Trophoblast cell (in vitro differentiated cells and primary cell): ENCODE results near the gene OPCML.

Source experiments
- DNase-seq, 2 donors: peaks; one replicate each; pipeline ENCODE4 v3.0.0-alpha.2; 2016
- H2AFZ ChIP-seq: 2 replicates; pipeline ENCODE4 v1.6.1; 2013; ENCODE audit warnings: low read length, moderate library complexity, mild to moderate bottlenecking; ENCODE audit not compliant: insufficient read depth, poor library complexity
- H2AK5ac ChIP-seq: 2 replicates; pipeline ENCODE4 v1.6.1; 2013; ENCODE audit warnings: mild to moderate bottlenecking, low read length
- H2BK120ac ChIP-seq: 2 replicates; pipeline ENCODE4 v1.6.1; 2013; ENCODE audit warnings: low read length, mild to moderate bottlenecking, moderate library complexity; ENCODE audit not compliant: insufficient read depth, poor library complexity
- H2BK12ac ChIP-seq: 2 replicates; pipeline ENCODE4 v1.6.1; 2013; ENCODE audit warnings: mild to moderate bottlenecking, low read length, moderate library complexity
- H2BK5ac ChIP-seq: 2 replicates; pipeline ENCODE4 v1.6.1; 2013; ENCODE audit warnings: low read length, low read depth, moderate library complexity, mild to moderate bottlenecking; ENCODE audit not compliant: poor library complexity
- H3K14ac ChIP-seq: 2 replicates; pipeline ENCODE4 v1.6.1; 2013; ENCODE audit warnings: mild to moderate bottlenecking, low read length
- H3K18ac ChIP-seq: 2 replicates; pipeline ENCODE4 v1.6.1; 2013; ENCODE audit warnings: mild to moderate bottlenecking, low read length
- H3K23ac ChIP-seq: 2 replicates; pipeline ENCODE4 v1.6.1; 2013; ENCODE audit warnings: low read length
- H3K27ac ChIP-seq: 2 replicates; pipeline ENCODE4 v1.5.1; 2013; ENCODE audit warnings: low read depth, mild to moderate bottlenecking, inconsistent platforms, low read length, moderate library complexity
- H3K27me3 ChIP-seq: 2 replicates; pipeline ENCODE4 v1.6.1; 2013; ENCODE audit warnings: inconsistent platforms, mild to moderate bottlenecking, low read length, moderate library complexity; ENCODE audit not compliant: insufficient read depth
- H3K36me3 ChIP-seq, 2 experiments: 1 replicate in 1 of 2; 2 replicates in 1 of 2; pipeline ENCODE4 v1.6.1; 2013; ENCODE audit warnings: low read length in 2 of 2, mild to moderate bottlenecking in 2 of 2, moderate library complexity in 1 of 2; ENCODE audit not compliant: insufficient read depth in 2 of 2, control insufficient read depth in 1 of 2
- H3K4ac ChIP-seq: 2 replicates; pipeline ENCODE4 v1.6.1; 2013; ENCODE audit warnings: low read depth, mild to moderate bottlenecking, low read length, moderate library complexity
- H3K4me1 ChIP-seq, 2 experiments: 1 replicate in 1 of 2; 2 replicates in 1 of 2; pipeline ENCODE4 v1.6.1; 2013; ENCODE audit warnings: low read length in 2 of 2, mild to moderate bottlenecking in 2 of 2, moderate library complexity in 1 of 2; ENCODE audit not compliant: insufficient read depth in 2 of 2, control insufficient read depth in 1 of 2
- H3K4me2 ChIP-seq: 2 replicates; pipeline ENCODE4 v1.6.1; 2013; ENCODE audit warnings: inconsistent platforms, mild to moderate bottlenecking, low read length, moderate library complexity
- H3K4me3 ChIP-seq: 2 replicates; pipeline ENCODE4 v1.5.1; 2013; ENCODE audit warnings: mild to moderate bottlenecking, low read depth, low read length, inconsistent platforms
- H3K79me1 ChIP-seq: one replicate; pipeline ENCODE4 v1.6.1; 2013; ENCODE audit warnings: low read length
- H3K79me2 ChIP-seq: 2 replicates; pipeline ENCODE4 v1.6.1; 2013; ENCODE audit warnings: low read length, mild to moderate bottlenecking; ENCODE audit not compliant: control insufficient read depth, insufficient read depth, poor library complexity
- H3K9ac ChIP-seq: 2 replicates; pipeline ENCODE4 v1.6.1; 2013; ENCODE audit warnings: mild to moderate bottlenecking, low read length
- H3K9me3 ChIP-seq: 2 replicates; pipeline ENCODE4 v1.6.1; 2013; ENCODE audit warnings: low read depth, mild to moderate bottlenecking, control low read depth, inconsistent platforms, low read length; ENCODE audit not compliant: insufficient read depth
- H4K12ac ChIP-seq: 2 replicates; pipeline ENCODE4 v1.6.1; 2013; ENCODE audit warnings: low read depth, mild to moderate bottlenecking, low read length, moderate library complexity
- H4K8ac ChIP-seq: 2 replicates; pipeline ENCODE4 v1.6.1; 2013; ENCODE audit warnings: low read depth, mild to moderate bottlenecking, low read length, moderate library complexity
- H4K91ac ChIP-seq: one replicate; pipeline ENCODE4 v1.6.1; 2013; ENCODE audit warnings: low read depth, mild to moderate bottlenecking, low read length, moderate library complexity
- WGBS: extraction: QIAGEN DNeasy Blood & Tissue Kit; methylation state at CpG from one replicate; pipeline ENCODE4 v1.1.7; 2013; ENCODE audit warnings: missing lambda C conversion rate; ENCODE audit not compliant: insufficient read length, insufficient coverage; ENCODE audit errors: extremely low coverage; 5-methylcytosine and 5-hydroxymethylcytosine counted together

Gene OPCML

GRCh38 chr11:132643239-132643638 lies 889.1 kb downstream of the OPCML start:
- Histone ChIP-seq H4K8ac (no peak overlapping the region), H3K9me3 (no peaks in the 10 kb centered on the region), H3K79me2 (no peaks in the 10 kb centered on the region), H3K18ac (no peak overlapping the region), H3K4me2 (no peak overlapping the region), H3K4me3 (no peak overlapping the region), H3K4me1 (no peaks in the 10 kb centered on the region), H3K23ac (no peak overlapping the region), H3K36me3 (no peaks in the 10 kb centered on the region), H3K27me3 (no peaks in the 10 kb centered on the region), H2BK5ac (no peak overlapping the region), H3K9ac (no peak overlapping the region), H2AFZ (no peak overlapping the region), H4K12ac (no peak overlapping the region), H3K27ac (no peak overlapping the region), H4K91ac (no peak overlapping the region), H3K14ac (no peak overlapping the region), H2BK120ac (no peak overlapping the region), H3K79me1 (no peaks in the 10 kb centered on the region), H2AK5ac (no peak overlapping the region), H3K4ac (no peak overlapping the region), H2BK12ac (no peak overlapping the region)
- no peak for DNase-seq
- WGBS = no CpG with 5 or more reads among the region's 9 CpGs

GRCh38 chr11:132640952-132641351 lies 891.3 kb downstream of the OPCML start:
- no peak overlapping the region for H3K4me3 ChIP-seq
- no peaks in the 10 kb centered on the region for H3K36me3 ChIP-seq
- WGBS = no CpG with 5 or more reads among the region's 3 CpGs

GRCh38 chr11:132639986-132640385 lies 892.3 kb downstream of the OPCML start:
- no peaks in the 10 kb centered on the region for H3K27me3 ChIP-seq
- H3K18ac ChIP-seq = no peak overlapping the region
- no peak overlapping the region for H2BK5ac ChIP-seq

More at GRCh38 chr11:132640952-132641351, 891.3 kb downstream of the OPCML start:
- Histone ChIP-seq H3K4me1 (no peaks in the 10 kb centered on the region), H2BK12ac (no peak overlapping the region), H3K79me1 (no peaks in the 10 kb centered on the region), H3K4me2 (no peak overlapping the region), H3K4ac (no peak overlapping the region), H2BK120ac (no peak overlapping the region), H3K79me2 (no peaks in the 10 kb centered on the region), H4K91ac (no peak overlapping the region), H2AFZ (no peak overlapping the region), H3K27ac (no peak overlapping the region), H3K23ac (no peak overlapping the region), H3K14ac (no peak overlapping the region), H3K9ac (no peak overlapping the region), H4K8ac (no peak overlapping the region), H3K18ac (no peak overlapping the region), H2AK5ac (no peak overlapping the region), H4K12ac (no peak overlapping the region), H3K27me3 (no peaks in the 10 kb centered on the region), H3K9me3 (no peaks in the 10 kb centered on the region), H2BK5ac (no peak overlapping the region)
- no peak for DNase-seq

GRCh38 chr11:132639403-132639802 lies 892.9 kb downstream of the OPCML start:
- no peak overlapping the region for H3K4ac ChIP-seq
- H2BK120ac ChIP-seq = no peak overlapping the region
- H3K79me1 ChIP-seq = no peaks in the 10 kb centered on the region
- no peaks in the 10 kb centered on the region for H3K9me3 ChIP-seq
- H4K8ac ChIP-seq = no peak overlapping the region
- no peak overlapping the region for H2AK5ac ChIP-seq
- no peak overlapping the region for H3K9ac ChIP-seq
- no peak overlapping the region for H3K23ac ChIP-seq
- H3K4me2 ChIP-seq = no peak overlapping the region
- no CpG with 5 or more reads among the region's 3 CpGs for WGBS
- no peak overlapping the region for H3K4me3 ChIP-seq
- H4K12ac ChIP-seq = no peak overlapping the region
- H3K27ac ChIP-seq = no peak overlapping the region
- no peak overlapping the region for H3K18ac ChIP-seq
- no peak overlapping the region for H2BK5ac ChIP-seq
- H2BK12ac ChIP-seq = no peak overlapping the region
- DNase-seq = no peak
- no peak overlapping the region for H2AFZ ChIP-seq
- no peak overlapping the region for H3K14ac ChIP-seq
- no peaks in the 10 kb centered on the region for H3K36me3 ChIP-seq
- no peak overlapping the region for H4K91ac ChIP-seq
- no peaks in the 10 kb centered on the region for H3K4me1 ChIP-seq
- no peaks in the 10 kb centered on the region for H3K27me3 ChIP-seq
- H3K79me2 ChIP-seq = no peaks in the 10 kb centered on the region

More at GRCh38 chr11:132639986-132640385, 892.3 kb downstream of the OPCML start:
- DNase-seq = no peak
- Histone ChIP-seq H3K23ac (no peak overlapping the region), H3K4me1 (no peaks in the 10 kb centered on the region), H3K9me3 (no peaks in the 10 kb centered on the region), H2BK120ac (no peak overlapping the region), H2AFZ (no peak overlapping the region), H3K36me3 (no peaks in the 10 kb centered on the region), H3K14ac (no peak overlapping the region), H3K27ac (no peak overlapping the region), H3K9ac (no peak overlapping the region), H4K91ac (no peak overlapping the region), H3K4me2 (no peak overlapping the region), H3K4ac (no peak overlapping the region), H3K79me2 (no peaks in the 10 kb centered on the region), H3K79me1 (no peaks in the 10 kb centered on the region), H2AK5ac (no peak overlapping the region), H2BK12ac (no peak overlapping the region), H4K8ac (no peak overlapping the region), H3K4me3 (no peak overlapping the region), H4K12ac (no peak overlapping the region)
- WGBS = no CpG with 5 or more reads among the region's 6 CpGs
